HepG2 (cell line): ENCODE results near the gene CHRNB2. TPM values are rescaled to one million over a fixed set of nuclear protein-coding genes. Genes with fewer than 3 reads are reported as not detected.

Experiments
- ATAC-seq: fragments of 200-7000 bp; cut with Tn5 transposase; 3 replicates; pipeline ENCODE4 v1.9.1; 2020; ENCODE audit warnings: mild to moderate bottlenecking, moderate library complexity
- BruUV-seq: library from RNA; stranded (reverse); fragments of 400-500 nt; replicated peaks from 2 replicates; lab custom pipeline; 2021; lab: Mats Ljungman, UMichigan
- CTCF ChIA-PET: fragments of 300-600 bp; formaldehyde crosslinking; extraction: SDS; loops from one replicate; lab custom pipeline; 2021; ENCODE audit warnings: low total read pairs, inconsistent platforms, low intra/inter-chr PET ratio; lab: Yijun Ruan, JAX
- POLR2A ChIA-PET: fragments of 350-600 bp; sonication (Branson Sonifier 250); formaldehyde crosslinking; loops from one replicate; lab custom pipeline; 2020; ENCODE audit warnings: antibody characterized with exemption, inconsistent platforms; lab: Yijun Ruan, JAX
- DNase-seq: peaks from one replicate; pipeline ENCODE4 v3.0.0-alpha.2; 2015; ENCODE audit warnings: low spot score
- FAIRE-seq: peaks from 3 replicates; lab custom pipeline; 2011; peaks lifted over from hg19 to GRCh38; lab: Jason Lieb, UNC
- H2AFZ ChIP-seq: one replicate; pipeline ENCODE4 v1.6.1; 2011; ENCODE audit warnings: low read length, inconsistent platforms
- H3K27ac ChIP-seq: fragments of 300-600 bp; 3 replicates; pipeline ENCODE4 v1.8.0; 2011; ENCODE audit warnings: mixed run types, mild to moderate bottlenecking, mixed read lengths, low read length, inconsistent platforms; ENCODE audit not compliant: insufficient read depth; ENCODE audit errors: extremely low read length
- H3K27me3 ChIP-seq, 2 experiments: fragments of 200-600 bp in 1 of 2; 2 replicates in 1 of 2; 3 replicates in 1 of 2; pipeline versions ENCODE4 v1.6.0 to v1.8.0; 2011; ENCODE audit warnings: low read length in 2 of 2, mild to moderate bottlenecking in 2 of 2, moderate library complexity in 2 of 2, inconsistent platforms in 1 of 2; ENCODE audit not compliant: insufficient read depth in 2 of 2, control insufficient read depth in 1 of 2
- H3K36me3 ChIP-seq, 2 experiments: fragments of 200-600 bp in 1 of 2; replicated peaks in 1 of 2; 2 replicates in 1 of 2; 3 replicates in 1 of 2; pipeline versions ENCODE4 v1.5.1 to v1.8.0; 2011; ENCODE audit warnings: low read length in 2 of 2, inconsistent platforms in 1 of 2; ENCODE audit not compliant: insufficient read depth in 2 of 2, control insufficient read depth in 1 of 2
- H3K4me1 ChIP-seq: 2 replicates; pipeline ENCODE4 v1.5.1; 2012; ENCODE audit warnings: low read length, inconsistent platforms; ENCODE audit not compliant: insufficient read depth
- H3K4me2 ChIP-seq: 2 replicates; pipeline ENCODE4 v1.6.0; 2011; ENCODE audit warnings: low read depth, low read length, inconsistent platforms
- H3K4me3 ChIP-seq, 3 experiments: fragments of 200-600 bp in 1 of 3; sonication (generic), shearing (Covaris generic) in 1 of 3; replicated peaks in 1 of 3; 2 replicates each; pipeline ENCODE4 v1.5.1; 2011 to 2016; ENCODE audit warnings: low read length in 3 of 3, inconsistent platforms in 2 of 3, low read depth in 2 of 3, mild to moderate bottlenecking in 2 of 3, control low read depth in 1 of 3, mixed read lengths in 1 of 3; ENCODE audit not compliant: insufficient read depth in 1 of 3
- H3K79me2 ChIP-seq: one replicate; pipeline ENCODE4 v1.6.1; 2011; ENCODE audit warnings: low read length, inconsistent platforms; ENCODE audit not compliant: insufficient read depth
- H3K9ac ChIP-seq: 2 replicates; pipeline ENCODE4 v1.6.0; 2011; ENCODE audit warnings: mild to moderate bottlenecking, low read depth, low read length, inconsistent platforms; ENCODE audit not compliant: insufficient read depth
- H3K9me3 ChIP-seq: 2 replicates; pipeline ENCODE4 v1.5.1; 2012; ENCODE audit warnings: mild to moderate bottlenecking, low read length
- H4K20me1 ChIP-seq: 2 replicates; pipeline ENCODE4 v1.6.0; 2011; ENCODE audit warnings: inconsistent platforms, mild to moderate bottlenecking, low read length, moderate library complexity; ENCODE audit not compliant: insufficient read depth
- AGO2 ChIP-seq: fragments of 200-400 bp; formaldehyde crosslinking; optimal IDR thresholded peaks from 2 replicates; pipeline ENCODE3; 2017; ENCODE audit warnings: mild to moderate bottlenecking, low read depth, low read length, moderate library complexity
- EED ChIP-seq: sonication (generic); formaldehyde crosslinking; IDR thresholded peaks from 2 replicates; pipeline ENCODE4 v1.5.0; 2020; ENCODE audit warnings: mild to moderate bottlenecking, missing genetic modification reagents
- HMGA1 ChIP-seq: sonication (generic); formaldehyde crosslinking; conservative IDR thresholded peaks from 2 replicates; pipeline ENCODE4 v1.4.0; 2020; ENCODE audit warnings: missing genetic modification reagents
- MAZ ChIP-seq, 2 experiments: sonication (generic) in 1 of 2; formaldehyde crosslinking in 1 of 2; IDR thresholded peaks; 2 replicates each; pipeline versions ENCODE4 v1.5.0 to v1.6.1; 2012 to 2020; ENCODE audit warnings: low read depth in 2 of 2, mild to moderate bottlenecking in 2 of 2, borderline replicate concordance in 1 of 2, improper control_type of control experiment in 1 of 2, low read length in 1 of 2, missing genetic modification reagents in 1 of 2, moderate library complexity in 1 of 2
- POLR2G ChIP-seq: fragments of 200-400 bp; formaldehyde crosslinking; IDR thresholded peaks from 2 replicates; pipeline ENCODE4 v1.6.1; 2018; ENCODE audit warnings: mild to moderate bottlenecking, low read depth, low read length, moderate library complexity
- ZNF484 ChIP-seq: sonication (generic); formaldehyde crosslinking; IDR thresholded peaks from 2 replicates; pipeline ENCODE4 v1.5.1; 2020; ENCODE audit warnings: mild to moderate bottlenecking, low read depth, missing genetic modification reagents, borderline replicate concordance
- ZNF510 ChIP-seq: sonication (generic); formaldehyde crosslinking; IDR thresholded peaks from 2 replicates; pipeline ENCODE4 v1.4.0; 2020; ENCODE audit warnings: low read depth, mild to moderate bottlenecking, missing genetic modification reagents
- WGBS: methylation state at CpG from one replicate; pipeline ENCODE4 v1.1.6; 2017; ENCODE audit warnings: low lambda C conversion rate; 5-methylcytosine and 5-hydroxymethylcytosine counted together
- in situ Hi-C: cut with HindIII; loops from 2 replicates; pipeline ENCODE4 v1.10.0; 2017; ENCODE audit warnings: low pct_unique_long_range_greater_than_20kb; ENCODE audit not compliant: extremely low pct_ligation_motif_present
- intact Hi-C: fragments of 100-400 bp; cut with micrococcal nuclease; formaldehyde crosslinking; loops from one replicate; pipeline ENCODE4 v1.10.0; 2022; ENCODE audit not compliant: unreplicated experiment
- polyA plus RNA-seq, 8 experiments: library from polyadenylated mRNA; depleted of rRNA in 3 of 8; stranded (reverse) in 7 of 8; unstranded in 1 of 8; fragments of >200 nt; fragmentation: Illumina TruSeq in 4 of 8; extraction: Trizol in 4 of 8; gene quantifications; 2 replicates each; pipeline versions ENCODE4 v1.2.1 to v1.2.3, GENCODE V29; 2011 to 2016; ENCODE audit warnings: low read depth in 4 of 8, missing spikeins in 1 of 8, mixed read lengths in 1 of 8; ENCODE audit not compliant: insufficient read depth in 1 of 8
- total RNA-seq, 5 experiments: library from RNA; depleted of rRNA; stranded (reverse); fragments of >200 nt; fragmentation: Illumina TruSeq; extraction: Trizol; gene quantifications; 2 replicates each; pipeline ENCODE4 v1.2.3, GENCODE V29; 2016; ENCODE audit warnings: low read depth in 1 of 5
- TF ChIP-seq, protein P1 (sequence below): sonication (generic); formaldehyde crosslinking; IDR thresholded peaks from 2 replicates; pipeline ENCODE4 v1.4.0; 2020; ENCODE audit warnings: missing genetic modification reagents

Gene CHRNB2
- total and polyA plus RNA-seq, 2 of the 13 experiments (the other 11 are each of a cell fraction or from before 2014, with no cell fraction given): 0.03 to 0.07 TPM

DNA sequence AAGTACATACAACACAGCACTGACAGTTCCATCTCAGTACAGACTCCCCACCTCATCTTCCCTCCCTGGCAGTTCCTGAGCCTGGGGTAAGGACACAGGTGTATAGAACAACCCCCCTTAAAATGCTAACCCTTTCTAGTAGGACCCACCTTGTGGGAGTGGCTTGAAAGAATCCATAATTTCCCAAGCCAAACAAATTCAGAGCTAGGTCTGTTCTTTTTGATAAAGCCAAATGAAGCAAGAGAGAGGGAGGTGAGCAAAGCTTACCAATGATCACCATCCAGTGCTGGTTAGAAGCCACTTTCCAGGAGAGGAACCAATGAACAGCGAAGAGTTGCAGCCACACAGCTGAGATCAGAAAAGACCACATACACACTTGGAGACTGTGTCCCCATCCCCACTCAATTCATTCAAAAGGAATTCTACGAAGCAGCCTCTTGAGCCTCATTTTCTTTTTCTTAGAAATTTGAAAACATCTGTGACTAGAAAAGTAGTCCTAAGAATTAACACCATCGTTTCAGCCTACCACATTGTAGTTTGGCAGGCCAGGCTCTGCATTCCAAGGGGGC lies 18.3 kb upstream of the CHRNB2 start:
- Histone ChIP-seq H3K4me2 (no peak overlapping the region), H4K20me1 (no peaks in the 10 kb centered on the region), H3K27me3 (peaks cover 0 to under 1% of the 10 kb centered on the region in 2 experiments; a peak in 1 of 5 replicates), H3K36me3 (peaks cover 27 to 54% of the 10 kb centered on the region in 2 experiments), H3K9me3 (no peaks in the 10 kb centered on the region), H3K79me2 (no peaks in the 10 kb centered on the region), H2AFZ (no peak overlapping the region), H3K9ac (no peak overlapping the region), H3K27ac (no peak overlapping the region), H3K4me3 (no peak overlapping the region), H3K4me1 (peaks cover 27% of the 10 kb centered on the region)
- WGBS: 97% methylated on average over 3 of the region's 3 CpGs
- DNase-seq: no peak
- TF ChIP-seq ZNF484 (CRISPR knock-in tag) (no peak), POLR2G (peak; percentile 54)
- no peak for ATAC-seq
- ChIA-PET CTCF (no interaction called here), POLR2A (no interaction called here)
- no peak for FAIRE-seq
- in situ Hi-C loops: loop anchor here (5.0 kb wide), 1 partner anchor 62 kb away; no protein-coding TSS in a partner anchor
- intact Hi-C loops: no loop called here
- no TSS peak for BruUV-seq

GRCh38 chr1:154550070-154550469 lies 17.5 kb upstream of the CHRNB2 start:
- no TSS peak for BruUV-seq
- no peak for FAIRE-seq
- Histone ChIP-seq H3K79me2 (peaks cover under 1% of the 10 kb centered on the region), H3K4me3 (no peak overlapping the region), H3K9me3 (no peaks in the 10 kb centered on the region), H2AFZ (no peak overlapping the region), H4K20me1 (no peaks in the 10 kb centered on the region), H3K4me2 (no peak overlapping the region), H3K27me3 (no peaks in the 10 kb centered on the region), H3K27ac (no peak overlapping the region), H3K4me1 (peaks cover 27% of the 10 kb centered on the region), H3K9ac (no peak overlapping the region), H3K36me3 (peaks cover 32 to 62% of the 10 kb centered on the region in 2 experiments)
- in situ Hi-C loops (no loop called here), intact Hi-C loops (no loop called here)
- no peak for ATAC-seq
- no peak for DNase-seq
- WGBS: 92% methylated on average over 5 of the region's 5 CpGs
- ChIA-PET CTCF (no interaction called here), POLR2A (no interaction called here)
- no peak for TF ChIP-seq EED (CRISPR knock-in tag)
- no peak for TF ChIP-seq MAZ (IDR thresholded peaks at IDR 0.05; ENCODE audit: borderline replicate concordance, low read depth, low read length)
- TF ChIP-seq MAZ (CRISPR knock-in tag; IDR thresholded peaks at IDR 0.05; ENCODE audit: low read depth): no peak
- no peak for TF ChIP-seq ZNF510
- TF ChIP-seq AGO2: no peak
- TF ChIP-seq HMGA1: no peak
- TF ChIP-seq, protein P1, sequence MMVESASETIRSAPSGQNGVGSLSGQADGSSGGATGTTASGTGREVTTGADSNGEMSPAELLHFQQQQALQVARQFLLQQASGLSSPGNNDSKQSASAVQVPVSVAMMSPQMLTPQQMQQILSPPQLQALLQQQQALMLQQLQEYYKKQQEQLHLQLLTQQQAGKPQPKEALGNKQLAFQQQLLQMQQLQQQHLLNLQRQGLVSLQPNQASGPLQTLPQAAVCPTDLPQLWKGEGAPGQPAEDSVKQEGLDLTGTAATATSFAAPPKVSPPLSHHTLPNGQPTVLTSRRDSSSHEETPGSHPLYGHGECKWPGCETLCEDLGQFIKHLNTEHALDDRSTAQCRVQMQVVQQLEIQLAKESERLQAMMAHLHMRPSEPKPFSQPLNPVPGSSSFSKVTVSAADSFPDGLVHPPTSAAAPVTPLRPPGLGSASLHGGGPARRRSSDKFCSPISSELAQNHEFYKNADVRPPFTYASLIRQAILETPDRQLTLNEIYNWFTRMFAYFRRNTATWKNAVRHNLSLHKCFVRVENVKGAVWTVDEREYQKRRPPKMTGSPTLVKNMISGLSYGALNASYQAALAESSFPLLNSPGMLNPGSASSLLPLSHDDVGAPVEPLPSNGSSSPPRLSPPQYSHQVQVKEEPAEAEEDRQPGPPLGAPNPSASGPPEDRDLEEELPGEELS (CRISPR knock-in tag): no peak
